ENCODE measurements around the gene EEF1G.

GRCh38 chr11:62543680-62544444, 29.8 kb downstream of the EEF1G start:
- no peak for TF ChIP-seq CTCF (IDR thresholded peaks at IDR 0.05; ENCODE audit: insufficient read depth, low read depth, low read length)
- no peak for TF ChIP-seq EZH2 (IDR thresholded peaks at IDR 0.05; ENCODE audit: insufficient read depth, low read length)
